Central memory CD8-positive, alpha-beta T cell (primary cell): Measurements from ENCODE around the gene UGT1A10.

Experiments used
- ATAC-seq: fragments of 150-1000 bp; cut with Tn5 transposase; replicated peaks from 2 replicates; pipeline ENCODE4 v1.10.0; 2022; ENCODE audit warnings: mild to moderate bottlenecking, moderate FRiP score, moderate number of reproducible peaks; ENCODE audit not compliant: poor library complexity, severe bottlenecking; ENCODE audit errors: extremely low read depth
- DNase-seq, 2 donors: peaks; one replicate each; pipeline ENCODE4 v3.0.0; 2021; ENCODE audit warnings: low spot score in 2 of 2
- H3K27ac Mint-ChIP-seq: one replicate; pipeline ENCODE4 v1.8.0; 2022; ENCODE audit warnings: low read depth, mild to moderate bottlenecking, moderate library complexity, mixed read lengths
- H3K27me3 Mint-ChIP-seq: one replicate; pipeline ENCODE4 v1.8.0; 2022; ENCODE audit warnings: mixed read lengths
- H3K36me3 Mint-ChIP-seq: one replicate; pipeline ENCODE4 v1.8.0; 2022; ENCODE audit warnings: mild to moderate bottlenecking, moderate library complexity, mixed read lengths; ENCODE audit not compliant: insufficient read depth
- H3K4me1 Mint-ChIP-seq: one replicate; pipeline ENCODE4 v1.8.0; 2022; ENCODE audit warnings: mixed read lengths
- H3K4me3 Mint-ChIP-seq: one replicate; pipeline ENCODE4 v1.8.0; 2022; ENCODE audit warnings: mild to moderate bottlenecking, moderate library complexity, mixed read lengths
- H3K9me3 Mint-ChIP-seq: one replicate; pipeline ENCODE4 v1.8.0; 2022; ENCODE audit warnings: mixed read lengths

UGT1A10 gene

DNA sequence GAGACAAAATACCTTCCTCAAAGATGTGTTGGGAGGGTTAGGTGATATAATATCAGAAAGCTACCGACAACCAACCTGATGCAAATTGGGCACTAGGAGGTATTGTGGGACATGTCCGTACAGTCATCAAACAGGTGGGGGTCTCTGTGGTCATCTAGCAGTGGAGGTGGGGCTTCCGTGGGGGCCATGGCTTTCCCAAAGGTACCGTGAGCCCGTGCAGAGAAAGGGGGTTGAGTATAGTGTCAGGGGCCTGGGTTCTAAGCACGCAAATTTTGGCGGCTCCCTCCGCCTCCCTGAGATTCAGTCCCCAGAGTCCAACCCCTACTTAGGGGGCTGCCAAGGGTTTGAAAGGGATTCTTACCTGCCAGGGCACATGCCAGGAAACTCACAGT lies 185.5 kb downstream of the UGT1A10 start:
- H3K4me3 Mint-ChIP-seq, result no peak overlapping the region
- no peaks in the 10 kb centered on the region for H3K4me1 Mint-ChIP-seq
- H3K27me3 Mint-ChIP-seq, result peaks cover 66% of the 10 kb centered on the region

DNA sequence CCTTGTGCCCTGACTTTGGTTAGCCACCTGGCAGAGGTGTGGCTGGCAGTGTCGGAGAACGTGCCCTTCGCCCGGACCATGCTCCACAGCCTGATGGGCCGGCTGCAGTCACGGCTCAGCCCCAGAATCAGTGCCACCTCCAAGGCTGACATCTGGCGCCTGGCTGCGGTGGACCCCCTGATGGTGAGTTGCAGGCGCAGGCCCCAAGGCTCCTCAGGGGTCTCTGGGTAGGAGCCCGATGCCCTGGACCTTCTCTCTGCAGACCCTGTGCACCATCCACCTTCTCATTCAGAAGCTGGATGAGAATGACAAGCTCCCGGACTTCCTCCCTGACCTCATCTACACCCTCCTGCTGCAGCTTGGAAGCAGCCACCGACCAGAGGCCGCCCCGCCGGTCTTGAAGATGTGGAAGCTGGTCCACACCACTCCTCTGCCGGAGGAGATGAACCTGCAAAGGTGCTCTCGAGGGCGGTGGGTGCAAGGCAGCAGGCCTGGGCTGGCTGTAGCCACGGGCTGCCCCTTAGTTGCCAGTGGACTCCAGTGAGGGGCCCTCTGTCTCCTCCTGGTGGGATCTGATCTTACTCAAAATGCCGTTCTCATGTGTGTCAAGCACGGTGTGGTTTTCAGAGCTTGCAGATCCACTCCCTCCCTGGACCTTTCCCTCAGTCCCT lies 186.0 kb downstream of the UGT1A10 start:
- ATAC-seq (no peak), DNase-seq (no peak)
- no peak overlapping the region for H3K4me3 Mint-ChIP-seq
- peaks cover 66% of the 10 kb centered on the region for H3K27me3 Mint-ChIP-seq
- H3K27ac Mint-ChIP-seq, result no peak overlapping the region
- H3K9me3 Mint-ChIP-seq, result no peaks in the 10 kb centered on the region
- no peaks in the 10 kb centered on the region for H3K4me1 Mint-ChIP-seq
- no peaks in the 10 kb centered on the region for H3K36me3 Mint-ChIP-seq

More for the DNA sequence above, 185.5 kb downstream of the UGT1A10 start:
- Mint-ChIP-seq H3K27ac (no peak overlapping the region), H3K36me3 (no peaks in the 10 kb centered on the region), H3K9me3 (no peaks in the 10 kb centered on the region)
- ATAC-seq, result no peak
- DNase-seq, result no peak
